Measurements from ENCODE around the gene WSCD2.

DNA sequence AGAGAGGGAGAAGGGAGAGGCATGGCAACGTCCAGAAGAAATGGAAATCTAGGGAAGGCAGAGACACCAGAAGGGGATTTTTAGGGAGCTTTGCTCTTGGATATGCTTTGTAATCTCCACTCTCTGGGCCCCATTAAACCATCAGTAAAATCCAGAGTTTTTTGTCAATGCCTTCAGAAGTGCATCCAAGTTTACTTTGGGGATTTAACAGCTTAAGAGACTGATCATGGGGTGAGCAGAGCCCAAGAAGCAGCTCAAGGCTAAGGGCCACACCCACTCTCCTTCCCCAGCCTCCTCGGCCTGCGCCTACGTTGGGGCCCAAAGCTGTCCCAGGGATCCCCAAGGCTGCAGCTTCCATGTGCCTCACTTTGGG, 37.4 kb upstream of the WSCD2 start:
- TF ChIP-seq, protein P1, sequence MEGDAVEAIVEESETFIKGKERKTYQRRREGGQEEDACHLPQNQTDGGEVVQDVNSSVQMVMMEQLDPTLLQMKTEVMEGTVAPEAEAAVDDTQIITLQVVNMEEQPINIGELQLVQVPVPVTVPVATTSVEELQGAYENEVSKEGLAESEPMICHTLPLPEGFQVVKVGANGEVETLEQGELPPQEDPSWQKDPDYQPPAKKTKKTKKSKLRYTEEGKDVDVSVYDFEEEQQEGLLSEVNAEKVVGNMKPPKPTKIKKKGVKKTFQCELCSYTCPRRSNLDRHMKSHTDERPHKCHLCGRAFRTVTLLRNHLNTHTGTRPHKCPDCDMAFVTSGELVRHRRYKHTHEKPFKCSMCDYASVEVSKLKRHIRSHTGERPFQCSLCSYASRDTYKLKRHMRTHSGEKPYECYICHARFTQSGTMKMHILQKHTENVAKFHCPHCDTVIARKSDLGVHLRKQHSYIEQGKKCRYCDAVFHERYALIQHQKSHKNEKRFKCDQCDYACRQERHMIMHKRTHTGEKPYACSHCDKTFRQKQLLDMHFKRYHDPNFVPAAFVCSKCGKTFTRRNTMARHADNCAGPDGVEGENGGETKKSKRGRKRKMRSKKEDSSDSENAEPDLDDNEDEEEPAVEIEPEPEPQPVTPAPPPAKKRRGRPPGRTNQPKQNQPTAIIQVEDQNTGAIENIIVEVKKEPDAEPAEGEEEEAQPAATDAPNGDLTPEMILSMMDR (IDR thresholded peaks at IDR 0.05; ENCODE audit: borderline replicate concordance, extremely low read depth, low read length, poor library complexity, severe bottlenecking): no peak
- no peak for TF ChIP-seq EZH2 (IDR thresholded peaks at IDR 0.05; ENCODE audit: borderline replicate concordance, low read depth, low read length, severe bottlenecking)
